H1 (cell line): ENCODE results near the gene RPL26. TPM values are rescaled to one million over a fixed set of nuclear protein-coding genes. Genes with fewer than 3 reads are reported as not detected.

ENCODE experiments used
- BCL11A ChIP-seq, 2 experiments: IDR thresholded peaks; one replicate each; pipeline ENCODE4 v1.6.1; 2011; ENCODE audit warnings: low read depth in 2 of 2, low read length in 2 of 2, mild to moderate bottlenecking in 2 of 2
- CTBP2 ChIP-seq: IDR thresholded peaks from 2 replicates; pipeline ENCODE4 v1.7.0; 2011; ENCODE audit warnings: borderline replicate concordance, mild to moderate bottlenecking, moderate library complexity, mixed read lengths, low read length; ENCODE audit not compliant: insufficient read depth, insufficient read length
- EZH2 ChIP-seq: fragments of 200-600 bp; sonication (generic); IDR thresholded peaks from 2 replicates; pipeline ENCODE4 v1.7.1; 2012; ENCODE audit warnings: low read depth, mild to moderate bottlenecking, moderate library complexity, low read length, inconsistent platforms; ENCODE audit not compliant: severe bottlenecking
- HDAC2 ChIP-seq, 2 experiments: fragments of 300-600 bp in 1 of 2; sonication (generic) in 1 of 2; IDR thresholded peaks; 2 replicates each; pipeline ENCODE4 v1.6.1; 2011 to 2012; ENCODE audit warnings: low read depth in 2 of 2, low read length in 2 of 2, mild to moderate bottlenecking in 2 of 2, moderate library complexity in 2 of 2, borderline replicate concordance in 1 of 2, inconsistent platforms in 1 of 2
- SP2 ChIP-seq: IDR thresholded peaks from 2 replicates; pipeline ENCODE4 v1.6.1; 2012; ENCODE audit warnings: mild to moderate bottlenecking, low read length, inconsistent platforms
- polyA plus RNA-seq, 7 experiments: library from polyadenylated mRNA; depleted of rRNA in 3 of 7; stranded (reverse) in 5 of 7; unstranded in 2 of 7; fragments of >200 nt in 5 of 7; fragments of 200-250 nt in 2 of 7; gene quantifications; 1 replicate in 5 of 7; 2 replicates in 1 of 7; 4 replicates in 1 of 7; pipeline versions ENCODE4 v1.2.1 to v1.2.3, GENCODE V29; 2011 to 2013; ENCODE audit warnings: missing spikeins in 2 of 7, mixed read lengths in 2 of 7
- total RNA-seq: library from RNA; stranded (reverse); fragmentation: NEBNext Ultra II Directional; extraction: Animal tissue kit (Norgen Biotek cat#: 25700); gene quantifications from 2 replicates; pipeline ENCODE4 v1.2.1, GENCODE V29; 2021
- TF ChIP-seq, protein P1 (sequence below): IDR thresholded peaks from 2 replicates; pipeline ENCODE4 v1.6.1; 2012; ENCODE audit warnings: inconsistent platforms

Gene RPL26
- total and polyA plus RNA-seq, 2 of the 8 experiments (the other 6 are each of a cell fraction or from before 2014, with no cell fraction given): 1,963 to 2,554 TPM

DNA sequence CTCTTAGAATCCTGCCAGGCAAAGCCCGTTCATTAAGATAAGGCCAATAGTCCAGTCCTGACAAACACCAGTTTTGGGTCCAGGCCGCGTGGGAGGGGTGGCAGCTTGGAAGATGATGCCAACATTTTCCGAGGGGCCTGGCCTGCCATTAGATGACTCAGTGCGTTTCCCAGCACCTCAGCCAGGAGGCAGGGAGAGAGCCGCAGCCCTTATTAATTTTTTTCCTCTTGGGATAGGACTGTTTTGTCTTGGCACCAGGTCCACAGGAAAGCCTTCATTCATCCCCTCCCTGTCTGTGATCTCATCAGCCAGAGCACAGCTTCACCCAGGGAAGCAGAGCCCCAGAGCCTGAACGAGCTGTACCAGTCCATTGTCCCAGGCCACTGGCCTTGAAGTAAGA is 48.0 kb upstream of the RPL26 start (continued):
- TF ChIP-seq, protein P1, sequence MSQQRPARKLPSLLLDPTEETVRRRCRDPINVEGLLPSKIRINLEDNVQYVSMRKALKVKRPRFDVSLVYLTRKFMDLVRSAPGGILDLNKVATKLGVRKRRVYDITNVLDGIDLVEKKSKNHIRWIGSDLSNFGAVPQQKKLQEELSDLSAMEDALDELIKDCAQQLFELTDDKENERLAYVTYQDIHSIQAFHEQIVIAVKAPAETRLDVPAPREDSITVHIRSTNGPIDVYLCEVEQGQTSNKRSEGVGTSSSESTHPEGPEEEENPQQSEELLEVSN: no peak
- no peak for TF ChIP-seq HDAC2 (IDR thresholded peaks at IDR 0.05; ENCODE audit: borderline replicate concordance in 1 of 2, low read depth in 2 of 2, low read length in 2 of 2)
- TF ChIP-seq SP2: no peak
- TF ChIP-seq BCL11A (IDR thresholded peaks at IDR 0.05; ENCODE audit: low read depth in 2 of 2, low read length in 2 of 2): no peak
- TF ChIP-seq EZH2: no peak
- TF ChIP-seq CTBP2: no peak
